GM21381 (cell line): ENCODE measurements around the gene SUCO.
"Not testable (repeated sequence)": the region's sequence is repeated elsewhere in the genome, so short reads cannot be mapped to it uniquely, and the experiment has no call there.

Experiments used
- ATAC-seq: cut with Tn5 transposase; IDR thresholded peaks from one replicate; pipeline ENCODE4 v1.9.1; 2021; ENCODE audit warnings: mild to moderate bottlenecking, moderate library complexity; ENCODE audit not compliant: unreplicated experiment

The SUCO gene

DNA sequence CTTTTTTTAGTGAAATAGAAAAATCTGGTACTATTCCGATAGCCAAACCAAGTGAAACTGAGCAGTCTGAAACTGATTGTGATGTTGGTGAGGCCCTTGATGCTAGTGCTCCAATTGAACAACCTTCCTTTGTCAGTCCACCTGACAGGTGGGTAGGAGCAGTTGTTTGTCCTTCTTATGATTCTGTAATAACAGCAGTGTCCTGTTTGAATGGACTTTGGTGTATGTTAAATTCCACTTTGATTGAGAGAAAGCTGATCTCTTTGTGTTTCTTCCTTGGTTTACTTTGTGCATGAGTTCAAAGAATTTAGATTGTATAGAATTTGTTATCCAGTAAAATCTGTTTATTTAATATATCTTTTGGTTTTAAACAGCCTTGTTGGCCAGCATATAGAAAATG is 24.3 kb downstream of the SUCO start:
- ATAC-seq = no peak

DNA sequence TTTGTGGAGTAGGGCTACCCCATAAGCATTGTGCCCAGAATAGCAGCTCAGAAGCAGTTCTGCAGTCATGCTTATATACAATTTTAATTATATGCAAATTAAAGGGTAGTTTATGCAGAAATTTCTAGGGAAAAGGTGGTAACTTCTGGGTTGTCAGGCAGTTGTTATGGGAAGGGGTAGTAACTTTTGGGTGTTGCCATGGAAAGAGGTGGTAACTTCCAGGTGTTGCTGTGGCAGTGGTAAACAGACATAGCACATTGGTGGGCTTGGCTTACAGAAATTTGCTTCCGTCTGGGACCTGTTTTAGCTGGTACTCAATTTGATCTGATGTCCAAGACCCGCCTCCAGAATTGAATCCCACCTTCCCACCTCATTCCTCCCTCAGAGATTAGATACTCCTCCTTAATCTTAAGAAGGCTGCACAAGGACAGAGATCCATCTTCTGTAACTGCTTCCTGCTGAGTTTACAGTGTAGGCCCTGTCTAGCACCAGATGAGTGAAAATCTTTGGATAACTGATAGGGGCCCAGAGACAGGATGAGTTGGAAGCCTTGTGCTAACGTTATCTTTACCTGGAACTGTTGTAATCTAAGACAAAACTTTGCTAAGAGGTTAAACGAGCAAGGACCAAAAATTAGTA is 26.7 kb downstream of the SUCO start:
- ATAC-seq = no peak

DNA sequence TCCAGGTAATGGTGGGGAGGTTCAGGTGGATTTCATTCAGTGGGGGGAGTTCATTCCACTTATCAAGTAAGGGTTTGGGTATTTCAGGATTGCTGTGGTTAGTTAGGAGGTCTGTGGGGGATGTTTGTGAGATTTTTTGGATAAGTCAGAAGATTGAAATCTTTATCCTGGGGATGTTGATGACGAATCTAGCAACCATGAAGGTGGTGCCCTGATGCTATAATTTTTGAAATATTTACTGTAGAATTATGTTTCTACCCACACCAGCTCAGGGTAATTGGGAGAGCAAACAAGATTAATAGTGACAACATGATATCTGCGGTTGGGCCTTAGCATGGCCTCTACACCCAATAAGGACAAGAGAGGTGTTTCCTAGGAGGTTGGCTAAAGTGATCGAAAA is 28.3 kb downstream of the SUCO start:
- no peak for ATAC-seq

DNA sequence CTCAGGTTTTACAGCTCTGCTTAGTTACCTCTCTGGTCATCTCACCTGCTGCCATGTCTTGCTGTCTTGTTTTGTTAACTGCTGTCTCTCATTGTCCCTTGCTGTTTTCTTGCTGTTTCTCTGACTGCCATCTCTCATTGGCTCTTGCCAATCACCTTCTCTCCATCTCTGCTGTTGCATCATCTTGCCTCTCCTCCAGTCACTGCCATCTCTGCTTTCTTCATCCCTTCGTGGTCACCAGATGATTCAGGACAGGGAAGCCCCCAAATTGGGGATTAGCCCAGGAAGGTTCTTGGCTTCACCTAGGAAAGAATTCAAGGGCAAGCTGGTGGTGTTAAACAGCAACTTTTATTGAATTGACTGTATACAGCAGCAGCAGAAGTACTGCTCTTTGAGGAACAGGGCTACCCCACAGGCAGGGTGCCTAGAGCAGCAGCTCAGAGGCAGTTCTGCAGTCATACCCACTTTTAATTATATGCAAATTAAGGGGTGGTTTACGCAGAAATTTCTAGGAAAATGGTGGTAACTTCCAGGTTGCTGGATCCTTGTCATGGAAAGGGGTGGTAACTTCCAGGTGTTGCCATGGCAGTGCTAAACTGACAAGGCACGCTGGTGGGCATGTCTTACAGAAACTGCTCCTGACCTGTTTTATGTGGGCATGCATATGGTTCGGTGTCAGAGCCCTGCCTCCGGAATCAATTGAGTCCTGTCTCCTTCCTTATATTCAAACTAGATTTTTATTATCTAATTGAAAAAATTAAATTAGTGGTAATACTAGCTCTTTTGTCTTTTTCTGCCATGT is 33.4 kb downstream of the SUCO start:
- no peak for ATAC-seq

DNA sequence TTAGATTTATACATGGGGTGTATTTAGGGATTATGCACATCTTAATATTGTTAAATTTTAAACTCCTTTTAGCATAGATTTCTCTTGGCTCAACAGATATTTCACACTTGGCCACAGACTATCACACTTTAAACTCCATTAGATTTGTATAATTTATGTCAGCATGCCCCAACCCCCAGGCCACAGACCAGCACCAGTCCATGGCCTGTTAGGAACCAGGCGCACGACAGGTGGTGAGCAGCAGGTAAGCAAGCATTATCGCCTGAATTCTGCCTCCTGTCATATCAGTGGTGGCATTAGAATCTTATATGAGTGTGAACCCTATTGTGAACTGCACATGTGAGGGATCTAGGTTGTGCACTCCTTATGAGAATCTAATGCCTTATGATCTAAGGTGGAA is 34.8 kb downstream of the SUCO start:
- ATAC-seq = no peak

DNA sequence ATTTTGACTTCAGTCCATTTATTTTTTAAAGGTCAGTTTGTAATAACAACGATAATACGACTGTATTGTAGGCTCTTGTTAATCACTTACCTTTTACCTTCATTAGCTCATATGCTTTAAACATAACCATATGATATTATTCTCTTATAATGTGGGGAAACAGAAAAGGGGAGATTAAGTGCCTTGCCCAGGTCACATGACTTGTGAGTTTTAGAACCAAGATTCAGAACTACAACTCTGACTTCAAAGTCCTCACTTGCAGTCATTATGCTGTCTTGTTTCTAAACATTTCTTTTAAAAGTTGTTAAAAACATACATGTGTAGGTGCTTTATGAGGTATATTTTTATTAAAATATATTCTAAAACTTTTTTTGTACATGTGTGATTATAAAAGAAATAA is 41.1 kb downstream of the SUCO start:
- no peak for ATAC-seq

DNA sequence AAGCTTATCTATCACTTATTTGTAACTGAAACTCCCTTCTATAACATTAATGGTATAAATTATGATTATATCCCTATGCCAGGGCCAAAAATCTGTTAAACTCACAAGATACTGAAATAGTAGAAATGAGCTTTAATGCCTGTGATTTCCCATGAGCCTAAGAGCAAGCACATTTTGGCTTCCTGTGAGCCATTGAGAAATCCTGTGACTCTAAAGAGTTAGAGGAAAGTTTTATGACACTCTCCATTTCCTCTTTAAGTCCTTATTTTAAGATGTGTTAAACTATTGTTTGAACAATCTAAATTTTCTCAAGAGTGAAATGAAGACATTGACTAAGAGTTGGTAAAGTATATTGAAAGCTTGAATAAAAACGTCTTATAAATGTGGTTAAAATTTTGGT is 45.6 kb downstream of the SUCO start:
- no peak for ATAC-seq

DNA sequence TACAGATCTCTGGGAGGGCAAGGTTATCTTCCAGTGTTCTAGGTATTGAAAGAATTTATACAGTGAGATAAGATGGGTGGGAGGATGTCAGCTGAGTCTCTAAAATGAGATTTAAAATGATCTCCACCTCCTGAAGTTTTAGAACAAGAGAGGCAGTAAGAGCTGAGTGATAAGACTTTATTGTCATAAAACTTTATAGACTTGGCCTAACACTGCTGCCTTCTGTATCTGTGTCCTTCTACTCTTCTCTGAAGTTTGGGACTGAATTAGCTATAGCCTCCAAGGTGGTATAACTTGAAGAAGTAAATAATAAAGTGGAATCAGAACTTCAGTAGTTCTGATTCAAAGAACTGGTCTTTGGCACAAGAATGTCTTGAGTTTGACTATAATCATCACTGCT is 48.3 kb downstream of the SUCO start:
- no peak for ATAC-seq

DNA sequence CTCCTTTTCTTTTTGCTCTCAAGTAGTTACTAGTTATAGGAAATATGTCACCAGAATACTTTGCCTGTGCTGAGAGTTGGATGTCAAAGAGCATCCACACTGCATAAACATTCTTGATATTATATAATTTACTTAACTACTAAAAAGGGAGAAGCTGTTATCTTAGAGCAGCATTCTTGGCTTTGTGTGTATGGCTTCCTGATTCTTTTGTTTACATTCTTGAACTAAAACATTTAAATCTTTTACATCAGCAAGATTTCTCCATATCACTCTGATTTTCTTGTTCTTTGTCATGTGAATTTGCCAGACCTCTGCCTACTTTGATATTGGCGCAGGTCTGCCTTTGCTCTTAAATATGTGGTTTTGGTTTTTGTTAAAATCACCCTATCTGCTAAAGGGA is 48.8 kb downstream of the SUCO start:
- no peak for ATAC-seq

DNA sequence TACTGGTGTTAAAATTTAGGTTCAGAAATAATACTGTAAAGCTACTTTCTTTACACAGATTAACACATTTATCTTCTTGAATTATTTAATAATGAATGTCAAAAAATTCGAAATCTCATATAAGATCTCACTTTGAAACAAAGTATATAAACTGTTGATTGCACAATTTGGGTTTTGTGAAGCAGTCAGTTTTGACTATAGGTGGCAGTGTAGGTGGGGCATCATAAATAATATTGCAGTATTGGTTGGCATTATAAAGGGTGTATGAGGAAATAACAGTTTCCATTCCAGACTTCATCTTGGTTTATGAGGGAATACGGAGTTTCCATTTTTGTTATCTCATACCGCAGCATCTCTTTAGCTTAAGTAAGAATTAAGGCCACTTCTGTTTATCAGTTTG is 49.9 kb downstream of the SUCO start:
- no peak for ATAC-seq

DNA sequence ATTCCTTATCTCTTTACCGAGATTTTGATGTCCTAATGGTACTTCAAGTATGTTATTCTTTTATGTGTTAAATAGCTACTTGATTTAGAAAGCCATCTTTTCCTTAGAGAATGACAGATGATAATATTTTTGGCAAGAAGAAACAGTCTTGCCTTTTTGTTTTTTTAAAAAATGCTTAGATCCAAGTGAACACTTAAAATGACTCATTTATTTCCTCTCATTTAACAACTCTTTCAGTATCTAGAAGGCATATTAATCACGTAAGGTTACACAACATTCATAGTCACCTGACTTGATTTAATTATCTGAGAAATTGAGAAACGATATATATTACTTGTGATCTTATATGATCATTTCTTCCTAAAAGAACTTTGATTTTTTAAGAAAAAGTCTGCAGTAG is 52.4 kb downstream of the SUCO start:
- no peak for ATAC-seq

DNA sequence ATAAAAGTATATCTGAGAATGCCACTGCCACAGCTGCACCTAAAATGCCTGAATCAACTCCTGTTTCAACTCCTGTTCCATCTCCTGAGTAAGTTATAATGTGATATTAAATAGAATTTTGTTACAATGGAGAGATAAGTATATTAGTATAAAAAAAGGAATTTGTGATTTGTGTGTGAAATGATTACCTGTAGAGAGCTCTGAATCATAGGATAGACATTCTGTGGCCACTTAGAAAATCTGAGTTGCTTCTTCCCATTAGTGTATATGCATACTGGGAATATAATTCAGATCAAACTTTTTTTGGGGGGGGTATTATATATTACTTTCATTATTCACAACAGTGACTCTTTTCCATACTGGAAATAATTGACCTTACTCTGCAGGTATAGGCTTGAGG is 52.9 kb downstream of the SUCO start:
- ATAC-seq = no peak

DNA sequence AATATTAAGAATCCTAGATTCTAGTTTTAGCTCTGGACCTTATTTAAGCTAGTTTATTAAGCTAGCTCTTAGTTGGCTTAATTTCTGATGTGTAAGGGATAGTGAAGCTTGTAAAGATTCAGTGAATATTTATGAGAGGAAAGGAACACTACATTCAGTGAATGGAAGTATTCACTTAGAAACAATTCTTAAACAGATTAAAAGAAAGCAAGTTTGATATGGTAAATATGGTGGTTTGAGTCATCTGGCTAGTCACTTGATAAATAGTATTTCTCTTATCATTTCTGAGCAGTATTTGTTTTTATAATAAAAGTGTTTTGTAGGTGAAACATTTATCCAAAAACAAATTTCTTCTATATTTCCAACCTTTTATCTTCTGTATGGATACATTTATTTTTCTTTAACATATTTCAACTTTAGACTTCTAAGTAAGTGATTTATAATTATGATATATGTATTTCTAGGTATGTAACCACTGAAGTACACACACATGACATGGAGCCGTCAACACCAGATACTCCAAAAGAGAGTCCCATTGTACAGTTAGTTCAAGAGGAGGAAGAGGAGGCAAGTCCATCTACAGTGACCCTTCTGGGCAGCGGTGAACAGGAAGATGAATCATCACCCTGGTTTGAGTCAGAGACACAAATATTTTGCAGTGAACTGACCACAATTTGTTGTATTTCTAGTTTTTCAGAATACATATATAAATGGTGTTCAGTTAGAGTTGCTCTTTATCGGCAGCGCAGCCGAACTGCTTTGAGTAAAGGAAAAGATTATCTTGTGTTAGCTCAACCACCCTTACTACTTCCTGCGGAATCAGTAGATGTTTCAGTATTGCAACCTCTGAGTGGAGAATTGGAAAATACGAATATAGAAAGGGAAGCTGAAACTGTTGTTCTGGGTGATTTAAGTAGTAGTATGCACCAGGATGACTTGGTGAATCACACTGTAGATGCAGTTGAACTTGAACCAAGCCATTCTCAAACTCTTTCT is 55.6 kb downstream of the SUCO start:
- ATAC-seq = no peak

DNA sequence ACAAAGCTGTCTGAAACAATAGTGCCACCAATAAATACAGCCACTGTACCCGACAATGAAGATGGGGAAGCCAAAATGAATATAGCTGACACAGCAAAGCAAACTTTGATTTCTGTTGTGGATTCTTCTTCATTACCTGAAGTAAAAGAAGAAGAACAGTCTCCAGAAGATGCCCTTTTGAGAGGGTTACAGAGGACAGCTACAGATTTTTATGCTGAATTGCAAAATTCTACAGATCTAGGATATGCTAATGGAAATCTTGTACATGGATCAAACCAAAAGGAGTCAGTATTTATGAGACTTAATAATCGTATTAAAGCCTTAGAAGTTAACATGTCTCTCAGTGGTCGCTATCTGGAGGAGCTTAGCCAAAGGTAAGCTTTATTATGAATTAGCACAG is 56.6 kb downstream of the SUCO start:
- no peak for ATAC-seq

DNA sequence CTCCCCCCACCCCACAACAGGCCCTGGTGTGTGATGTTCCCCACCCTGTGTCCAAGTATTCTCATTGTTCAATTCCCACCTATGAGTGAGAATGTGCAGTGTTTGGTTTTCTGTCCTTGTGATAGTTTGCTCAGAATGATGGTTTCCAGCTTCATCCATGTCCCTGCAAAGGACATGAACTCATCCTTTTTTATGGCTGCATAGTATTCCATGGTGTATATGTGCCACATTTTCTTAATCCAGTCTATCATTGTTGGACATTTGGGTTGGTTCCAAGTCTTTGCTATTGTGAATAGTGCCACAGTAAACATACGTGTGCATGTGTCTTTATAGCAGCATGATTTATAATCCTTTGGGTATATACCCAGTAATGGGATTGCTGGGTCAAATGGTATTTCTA is 58.5 kb downstream of the SUCO start:
- not testable (repeated sequence) for ATAC-seq

DNA sequence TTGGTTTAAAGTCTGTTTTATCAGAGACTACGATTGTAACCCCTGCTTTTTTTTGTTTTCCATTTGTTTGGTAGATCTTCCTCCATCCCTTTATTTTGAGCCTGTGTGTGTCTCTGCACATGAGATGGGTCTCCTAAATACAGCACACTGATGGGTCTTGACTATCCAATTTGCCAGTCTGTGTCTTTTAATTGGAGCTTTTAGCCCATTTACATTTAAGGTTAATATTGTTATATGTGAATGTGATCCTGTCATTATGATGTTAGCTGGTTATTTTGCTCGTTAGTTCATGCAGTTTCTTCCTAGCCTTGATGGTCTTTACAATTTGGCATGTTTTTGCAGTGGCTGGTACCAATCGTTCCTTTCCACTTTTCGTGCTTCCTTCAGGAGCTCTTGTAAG is 62.1 kb downstream of the SUCO start:
- ATAC-seq = not testable (repeated sequence)

DNA sequence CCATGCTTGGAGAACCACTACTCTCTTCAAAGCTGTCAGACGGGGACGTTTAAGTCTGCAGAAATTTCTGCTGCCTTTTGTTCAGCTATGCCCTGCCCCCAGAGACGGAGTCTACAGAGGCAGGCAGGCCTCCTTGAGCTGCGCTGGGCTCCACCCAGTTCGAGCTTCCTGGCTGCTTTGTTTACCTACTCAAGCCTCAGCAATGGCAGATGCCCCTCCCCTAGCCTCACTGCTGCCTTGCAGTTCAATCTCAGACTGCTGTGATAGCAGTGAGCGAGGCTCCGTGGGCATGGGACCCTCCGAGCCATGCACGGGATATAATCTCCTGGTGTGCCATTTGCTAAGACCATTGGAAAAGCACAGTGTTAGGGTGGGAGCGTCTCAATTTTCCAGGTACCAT is 63.8 kb downstream of the SUCO start:
- ATAC-seq = not testable (repeated sequence)

DNA sequence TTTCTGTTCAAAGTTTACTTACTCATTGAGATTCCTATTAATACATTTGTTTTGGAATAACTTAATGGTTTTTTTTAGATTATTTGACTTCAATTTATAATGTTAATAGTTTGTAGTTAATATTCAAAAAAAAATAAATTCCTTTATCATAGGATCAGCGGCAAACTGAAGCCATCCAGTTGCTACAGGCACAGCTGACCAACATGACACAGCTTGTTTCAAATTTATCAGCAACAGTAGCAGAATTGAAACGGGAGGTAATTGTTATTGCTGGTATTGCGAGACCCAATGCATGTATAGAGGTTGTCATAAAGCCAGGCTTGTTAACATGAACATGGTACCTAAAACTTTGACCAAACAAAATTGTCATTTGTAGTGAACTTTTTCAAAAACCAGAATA is 67.0 kb downstream of the SUCO start:
- no peak for ATAC-seq

DNA sequence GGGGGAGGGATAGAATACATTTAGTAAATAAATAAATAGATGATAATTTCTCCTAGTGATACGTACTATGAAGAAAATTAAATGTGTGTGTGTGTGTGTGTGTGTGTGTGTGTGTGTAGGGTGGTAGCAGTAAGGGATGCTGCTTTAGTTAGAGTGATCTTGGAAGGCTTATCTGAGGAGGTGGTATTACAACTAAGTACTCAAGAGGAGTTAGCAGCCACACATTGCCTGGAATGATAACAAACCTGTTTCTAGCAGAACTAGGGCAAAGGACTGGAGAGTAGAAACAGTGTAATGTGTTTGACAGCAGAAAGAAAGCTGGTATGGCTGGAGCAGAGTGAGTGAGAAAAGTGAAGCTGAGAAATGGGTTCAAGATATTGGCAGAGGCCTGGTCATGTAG is 67.7 kb downstream of the SUCO start:
- ATAC-seq = no peak

DNA sequence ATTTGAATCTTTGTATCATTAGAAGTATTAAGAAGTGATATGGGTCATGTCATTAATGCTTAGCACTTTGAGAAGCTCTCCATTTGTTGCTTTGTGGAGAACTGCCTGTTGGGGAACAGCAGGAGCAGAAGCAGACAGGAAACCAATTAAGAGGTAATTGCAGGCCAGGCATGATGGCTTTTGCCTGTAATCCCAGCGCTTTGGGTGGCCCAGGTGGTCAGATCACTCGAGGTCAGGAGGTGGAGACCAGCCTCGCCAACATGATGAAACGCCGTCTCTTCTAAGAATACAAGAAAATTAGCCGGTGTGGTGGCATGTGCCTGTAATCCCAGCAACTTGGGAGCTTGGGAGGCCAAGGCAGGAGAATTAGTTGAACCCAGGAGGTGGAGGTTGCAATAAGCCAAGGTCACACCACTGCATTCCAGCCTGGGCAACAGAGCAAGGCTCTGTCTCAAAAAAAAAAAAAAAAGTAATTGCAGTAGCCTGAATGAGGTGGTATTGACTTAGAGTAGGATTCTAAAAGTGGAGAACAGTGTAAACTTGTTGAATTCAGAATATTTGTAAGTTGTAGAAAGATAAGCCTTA is 68.2 kb downstream of the SUCO start:
- ATAC-seq = no peak

DNA sequence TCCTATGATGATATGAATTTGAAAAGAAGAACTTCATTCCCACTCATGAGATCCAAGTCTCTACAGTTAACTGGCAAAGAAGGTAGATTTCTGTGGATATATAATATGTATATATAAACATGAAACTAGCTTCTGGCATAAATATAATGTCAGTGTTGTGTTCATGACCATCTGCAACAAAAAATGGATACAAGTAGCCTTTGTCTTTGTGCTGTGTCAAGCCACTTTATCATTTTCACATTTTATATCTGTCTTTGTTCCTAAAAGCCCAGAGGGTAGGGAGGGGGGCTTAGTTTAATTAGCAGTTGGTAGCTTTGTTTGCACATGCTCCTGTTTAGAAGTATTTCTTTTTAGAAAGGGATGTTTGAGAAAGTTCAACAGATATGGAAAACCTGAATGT is 69.8 kb downstream of the SUCO start:
- no peak for ATAC-seq
